ENCODE measurements around the gene FOSB. TPM values are rescaled to one million over a fixed set of nuclear protein-coding genes. Genes with fewer than 3 reads are reported as not detected.

Gene FOSB
- total and polyA plus RNA-seq, 9 of the 15 experiments (the other 6 are each of a cell fraction or from before 2014, with no cell fraction given) = 0.11 to 2.7 (median 0.73) TPM

DNA sequence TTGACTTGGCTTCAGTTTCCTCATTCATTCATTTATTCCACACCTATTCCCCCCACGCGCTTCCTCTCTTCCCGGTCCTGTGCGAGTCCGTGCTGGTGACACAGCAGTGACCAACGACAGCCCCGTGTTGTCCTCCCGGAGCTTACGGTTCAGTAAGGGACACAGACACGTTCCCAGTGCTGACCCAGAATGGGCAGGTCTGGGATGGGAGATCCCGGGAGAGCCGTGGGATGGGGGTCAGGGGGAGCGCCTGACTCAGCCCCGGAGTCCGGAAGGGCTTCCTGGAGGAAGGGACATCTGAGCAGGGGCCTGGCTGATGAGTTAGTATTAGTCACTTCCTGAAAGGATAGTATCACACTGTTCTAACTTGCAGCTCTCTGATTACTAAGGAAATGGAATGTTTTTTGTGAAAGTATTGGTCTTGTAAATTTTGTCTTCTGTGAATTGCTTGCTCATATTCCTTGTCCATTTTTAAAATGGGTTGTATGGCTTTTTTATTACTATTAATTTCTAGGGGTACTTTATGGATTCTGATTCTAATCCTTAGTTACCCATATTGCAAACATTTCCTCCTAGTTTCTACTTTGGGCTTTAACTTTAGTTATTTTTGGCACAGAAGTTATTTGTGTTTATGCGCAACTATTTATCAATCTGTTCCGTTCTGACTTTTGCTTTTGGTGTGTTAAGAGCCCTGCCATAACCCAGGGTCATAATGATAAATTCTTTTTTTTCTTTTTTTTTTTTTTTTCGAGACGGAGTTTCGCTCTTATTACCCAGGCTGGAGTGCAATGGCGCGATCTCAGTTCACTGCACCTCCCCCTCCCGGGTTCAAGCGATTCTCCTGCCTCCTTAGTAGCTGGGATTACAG, 43.4 kb upstream of the FOSB start (continued):
- TF ChIP-seq GABPB2 (CRISPR knock-in tag; conservative IDR thresholded peaks at IDR 0.05) = no peak
- TF ChIP-seq AFF4 (CRISPR knock-in tag; IDR thresholded peaks at IDR 0.05) = peak; percentile 75; the same call in 1 of the 2 replicates
- 0 out of 2 replicates have a peak, but pooled peaks have one; percentile 12 for TF ChIP-seq POLR2G (IDR thresholded peaks at IDR 0.05; ENCODE audit: low read depth, low read length)
- TF ChIP-seq FOXP1 (CRISPR knock-in tag; IDR thresholded peaks at IDR 0.05) = no peak
- TF ChIP-seq CTBP1 (IDR thresholded peaks at IDR 0.05; ENCODE audit: borderline replicate concordance) = no peak
- peak; percentile 100 for TF ChIP-seq FOSL1 (tag; conservative IDR thresholded peaks at IDR 0.05)
- TF ChIP-seq TEAD2 (tag; IDR thresholded peaks at IDR 0.05) = no peak
- TF ChIP-seq, protein P1, sequence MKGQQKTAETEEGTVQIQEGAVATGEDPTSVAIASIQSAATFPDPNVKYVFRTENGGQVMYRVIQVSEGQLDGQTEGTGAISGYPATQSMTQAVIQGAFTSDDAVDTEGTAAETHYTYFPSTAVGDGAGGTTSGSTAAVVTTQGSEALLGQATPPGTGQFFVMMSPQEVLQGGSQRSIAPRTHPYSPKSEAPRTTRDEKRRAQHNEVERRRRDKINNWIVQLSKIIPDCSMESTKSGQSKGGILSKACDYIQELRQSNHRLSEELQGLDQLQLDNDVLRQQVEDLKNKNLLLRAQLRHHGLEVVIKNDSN (CRISPR knock-in tag; IDR thresholded peaks at IDR 0.05) = peak; percentile 45
- 0 out of 2 replicates have a peak, but pooled peaks have one; percentile 9 for TF ChIP-seq KHSRP (IDR thresholded peaks at IDR 0.05)
- TF ChIP-seq RBM22 (IDR thresholded peaks at IDR 0.05; ENCODE audit: low read depth, low read length, poor library complexity, severe bottlenecking) = no peak
- peak; percentile 82 for TF ChIP-seq HDAC2 (IDR thresholded peaks at IDR 0.05)
- no peak for TF ChIP-seq SFPQ (IDR thresholded peaks at IDR 0.05; ENCODE audit: low read depth, low read length)
- TF ChIP-seq, protein P2, sequence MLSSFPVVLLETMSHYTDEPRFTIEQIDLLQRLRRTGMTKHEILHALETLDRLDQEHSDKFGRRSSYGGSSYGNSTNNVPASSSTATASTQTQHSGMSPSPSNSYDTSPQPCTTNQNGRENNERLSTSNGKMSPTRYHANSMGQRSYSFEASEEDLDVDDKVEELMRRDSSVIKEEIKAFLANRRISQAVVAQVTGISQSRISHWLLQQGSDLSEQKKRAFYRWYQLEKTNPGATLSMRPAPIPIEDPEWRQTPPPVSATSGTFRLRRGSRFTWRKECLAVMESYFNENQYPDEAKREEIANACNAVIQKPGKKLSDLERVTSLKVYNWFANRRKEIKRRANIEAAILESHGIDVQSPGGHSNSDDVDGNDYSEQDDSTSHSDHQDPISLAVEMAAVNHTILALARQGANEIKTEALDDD (IDR thresholded peaks at IDR 0.05) = peak; percentile 93
- no peak for TF ChIP-seq SRF (CRISPR knock-in tag; IDR thresholded peaks at IDR 0.05)
- TF ChIP-seq CREB1 (IDR thresholded peaks at IDR 0.05) = no peak
- TF ChIP-seq CREB1 (CRISPR knock-in tag; IDR thresholded peaks at IDR 0.05) = no peak
- TF ChIP-seq PRPF4 (IDR thresholded peaks at IDR 0.05; ENCODE audit: insufficient read depth, low read depth, low read length, poor library complexity, severe bottlenecking) = no peak
- peak; percentile 55 to 71; a peak in 3 of 4 replicates for TF ChIP-seq KDM1A (IDR thresholded peaks at IDR 0.05)
- peak; percentile 92 for TF ChIP-seq SMARCA4 (IDR thresholded peaks at IDR 0.05)
- TF ChIP-seq ZNF384 (IDR thresholded peaks at IDR 0.05; ENCODE audit: low read depth, low read length) = peak; percentile 57
- TF ChIP-seq MEIS2 (IDR thresholded peaks at IDR 0.05; ENCODE audit: partially characterized antibody) = no peak
- peak; percentile 95; the same call in 1 of the 2 replicates for TF ChIP-seq BCOR (IDR thresholded peaks at IDR 0.05)
